GM21786 (cell line): ENCODE results near the gene DRP2.
"Not testable (repeated sequence)": the region's sequence is repeated elsewhere in the genome, so short reads cannot be mapped to it uniquely, and the experiment has no call there.

Source experiments
- ATAC-seq: cut with Tn5 transposase; IDR thresholded peaks from one replicate; pipeline ENCODE4 v1.9.1; 2021; ENCODE audit not compliant: unreplicated experiment

The DRP2 gene

GRCh38 chrX:101219116-101219863 is at the start of gene DRP2:
Gene DRP2, plus strand, starts transcription at chrX:101219786. Its CDS starts 11,862 bp downstream, at chrX:101231648.
- ATAC-seq: no peak

GRCh38 chrX:101171883-101172400 is 47.6 kb upstream of the DRP2 start:
- ATAC-seq: no peak

- no peak for ATAC-seq
Measured at GRCh38 chrX:101176439-101176838, 43.1 kb upstream of the DRP2 start.

- ATAC-seq: not testable (repeated sequence)
Measured at GRCh38 chrX:101184876-101185275, 34.7 kb upstream of the DRP2 start.

GRCh38 chrX:101187961-101188360 is 31.6 kb upstream of the DRP2 start:
- ATAC-seq: not testable (repeated sequence)

- no peak for ATAC-seq
Measured at GRCh38 chrX:101190736-101191135, 28.9 kb upstream of the DRP2 start.

- no peak for ATAC-seq
Measured at GRCh38 chrX:101191217-101191750, 28.3 kb upstream of the DRP2 start.

GRCh38 chrX:101195442-101196173 is 24.0 kb upstream of the DRP2 start:
- ATAC-seq: no peak

GRCh38 chrX:101203761-101204351 is 15.7 kb upstream of the DRP2 start:
- ATAC-seq: peak; percentile 49

GRCh38 chrX:101206471-101206870 is 13.1 kb upstream of the DRP2 start:
- ATAC-seq: peak; percentile 86

GRCh38 chrX:101208152-101208905 is 11.3 kb upstream of the DRP2 start:
- no peak for ATAC-seq

GRCh38 chrX:101210630-101211029 is 9.0 kb upstream of the DRP2 start:
- ATAC-seq: no peak

GRCh38 chrX:101217689-101218088 is 1.9 kb upstream of the DRP2 start:
- no peak for ATAC-seq

GRCh38 chrX:101219864-101220346 is 319 bp downstream of the DRP2 start:
- ATAC-seq: no peak

GRCh38 chrX:101220662-101221260 is 1.2 kb downstream of the DRP2 start:
- ATAC-seq: no peak

- ATAC-seq: no peak
Measured at GRCh38 chrX:101223226-101223625, 3.6 kb downstream of the DRP2 start.

- ATAC-seq: no peak
Measured at GRCh38 chrX:101229170-101229569, 9.6 kb downstream of the DRP2 start.

- no peak for ATAC-seq
Measured at GRCh38 chrX:101230636-101231035, 11.1 kb downstream of the DRP2 start.

GRCh38 chrX:101231080-101231479 is 11.5 kb downstream of the DRP2 start:
- ATAC-seq: no peak

GRCh38 chrX:101232316-101232715 is 12.7 kb downstream of the DRP2 start:
- no peak for ATAC-seq
